Fibroblast of skin of scalp (primary cell): ENCODE data around the gene TMPRSS4.
"Not testable (repeated sequence)": the region's sequence is repeated elsewhere in the genome, so short reads cannot be mapped to it uniquely, and the experiment has no call there.

Experiments used
- DNase-seq: peaks from one replicate; pipeline ENCODE4 v3.0.0-alpha.2; 2013

The TMPRSS4 gene

GRCh38 chr11:118056806-118057205, 20.1 kb upstream of the TMPRSS4 start:
- DNase-seq: no peak

DNA sequence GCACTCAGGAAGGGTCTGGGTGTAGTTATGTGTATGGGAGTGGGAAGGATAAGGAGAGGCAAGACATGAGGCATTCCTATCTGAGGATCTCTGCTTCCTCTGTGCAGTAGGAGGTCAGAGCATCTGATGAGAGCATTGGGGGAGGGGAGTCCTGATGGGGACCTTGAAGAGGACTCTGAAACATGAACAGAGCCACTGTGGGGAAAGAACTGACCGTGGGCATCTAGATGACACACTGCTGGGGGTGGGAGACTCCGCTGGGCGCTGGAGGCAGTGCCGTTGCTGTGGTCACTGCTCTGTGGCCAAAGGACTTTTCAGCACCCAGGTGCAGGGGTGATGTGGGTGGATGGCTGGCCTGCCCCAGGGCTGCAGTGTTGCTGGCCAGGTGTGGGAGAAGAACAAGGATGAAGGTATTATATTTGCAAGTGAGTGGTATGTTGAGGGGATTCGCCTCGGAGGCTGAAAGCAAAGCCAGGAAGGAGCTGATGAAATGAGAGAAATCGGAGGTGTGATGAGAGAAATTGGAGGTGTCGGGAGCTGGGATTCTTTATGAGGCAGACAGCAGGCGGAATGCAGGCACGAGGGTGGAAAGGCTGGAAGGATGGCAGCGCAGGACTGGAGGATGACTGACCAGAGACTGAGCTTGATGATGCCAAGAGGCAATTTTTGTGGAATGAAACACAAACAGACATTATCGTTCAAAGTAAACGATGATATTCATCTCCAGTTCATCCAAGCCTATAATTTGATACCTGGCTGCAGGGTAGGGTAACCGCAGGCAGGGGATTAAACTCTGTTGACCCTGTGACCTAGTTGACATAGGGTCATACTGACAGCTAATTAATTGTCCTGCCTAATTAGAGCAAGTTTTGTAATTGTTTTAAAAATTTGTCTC, 19.4 kb upstream of the TMPRSS4 start:
- DNase-seq: no peak

GRCh38 chr11:118058311-118059245, 18.3 kb upstream of the TMPRSS4 start:
- DNase-seq: no peak

GRCh38 chr11:118059246-118059940, 17.5 kb upstream of the TMPRSS4 start:
- no peak for DNase-seq

DNA sequence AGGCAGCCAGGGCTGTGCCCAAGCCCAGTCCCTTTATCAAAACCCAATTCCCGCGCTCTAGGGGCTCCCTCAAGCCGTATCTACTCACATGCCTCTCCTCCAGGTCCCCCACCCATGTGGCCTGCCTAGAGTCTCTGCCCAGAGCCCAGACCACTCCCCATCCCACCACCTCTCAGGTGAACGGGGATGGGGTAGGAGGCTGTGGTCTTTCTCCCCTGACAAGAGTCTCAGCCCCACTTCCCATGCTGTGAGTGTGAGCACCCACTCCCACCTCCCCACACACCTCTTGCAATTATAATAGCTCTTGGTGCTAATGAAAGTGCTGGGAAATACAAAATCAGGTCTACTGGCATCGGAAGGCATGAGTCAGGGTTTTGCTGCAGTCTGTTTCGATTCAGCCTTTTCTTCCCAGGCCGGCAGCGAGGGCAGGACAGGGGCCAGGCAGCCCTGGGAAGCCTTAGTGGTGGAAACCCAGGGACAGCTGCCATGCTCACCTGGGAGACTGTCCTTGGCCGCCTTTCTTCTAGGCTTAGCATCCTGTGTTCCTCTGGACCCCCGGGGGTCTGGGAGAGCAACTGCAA, 16.7 kb upstream of the TMPRSS4 start:
- DNase-seq: no peak

DNA sequence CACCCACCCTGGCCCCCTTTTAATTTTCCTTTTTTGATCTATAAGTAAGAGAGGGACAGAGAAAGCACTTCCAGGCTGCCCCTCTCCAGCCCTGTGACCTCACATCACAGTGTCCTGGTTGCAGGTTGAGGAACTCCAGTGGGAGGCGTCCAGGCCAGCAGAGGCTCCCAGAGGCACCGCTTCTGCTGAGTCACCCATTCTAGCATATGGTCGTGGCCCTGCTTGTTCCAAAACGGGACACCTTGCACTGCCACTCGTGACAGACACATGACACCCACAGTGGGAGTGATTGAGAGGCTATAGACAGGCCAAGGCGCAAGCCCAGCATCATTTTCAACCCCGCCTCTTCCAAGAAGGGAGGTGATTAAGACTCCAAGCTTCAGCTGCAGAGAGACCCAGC, 16.0 kb upstream of the TMPRSS4 start:
- no peak for DNase-seq

GRCh38 chr11:118061586-118062125, 15.2 kb upstream of the TMPRSS4 start:
- no peak for DNase-seq

- not testable (repeated sequence) for DNase-seq
Measured at GRCh38 chr11:118062181-118062580, 14.7 kb upstream of the TMPRSS4 start.

- DNase-seq: not testable (repeated sequence)
Measured at GRCh38 chr11:118062631-118063030, 14.2 kb upstream of the TMPRSS4 start.

DNA sequence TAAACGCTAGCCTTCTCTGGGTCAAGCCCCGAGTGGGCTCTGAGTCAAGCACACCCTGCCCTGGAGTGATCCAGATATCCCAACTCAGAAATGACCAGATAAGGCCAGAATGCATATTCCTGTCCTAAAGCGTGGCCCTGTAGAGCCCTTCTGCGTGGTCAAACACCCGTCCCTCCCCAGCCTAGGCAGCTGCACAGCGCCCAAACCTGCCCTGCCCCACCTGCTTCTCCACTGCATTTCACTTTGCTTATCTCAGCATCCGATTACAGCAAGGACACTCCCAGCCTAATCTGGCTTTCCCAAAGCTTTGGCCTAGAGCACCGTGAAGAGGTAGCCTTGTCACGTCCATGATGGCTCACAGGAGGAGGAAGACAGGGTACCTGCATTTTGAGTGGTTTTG, 11.9 kb upstream of the TMPRSS4 start:
- DNase-seq: no peak

- DNase-seq: no peak
Measured at GRCh38 chr11:118065384-118065783, 11.5 kb upstream of the TMPRSS4 start.

GRCh38 chr11:118067006-118067405, 9.9 kb upstream of the TMPRSS4 start:
- DNase-seq: no peak

GRCh38 chr11:118068206-118068944, 8.5 kb upstream of the TMPRSS4 start:
- no peak for DNase-seq

DNA sequence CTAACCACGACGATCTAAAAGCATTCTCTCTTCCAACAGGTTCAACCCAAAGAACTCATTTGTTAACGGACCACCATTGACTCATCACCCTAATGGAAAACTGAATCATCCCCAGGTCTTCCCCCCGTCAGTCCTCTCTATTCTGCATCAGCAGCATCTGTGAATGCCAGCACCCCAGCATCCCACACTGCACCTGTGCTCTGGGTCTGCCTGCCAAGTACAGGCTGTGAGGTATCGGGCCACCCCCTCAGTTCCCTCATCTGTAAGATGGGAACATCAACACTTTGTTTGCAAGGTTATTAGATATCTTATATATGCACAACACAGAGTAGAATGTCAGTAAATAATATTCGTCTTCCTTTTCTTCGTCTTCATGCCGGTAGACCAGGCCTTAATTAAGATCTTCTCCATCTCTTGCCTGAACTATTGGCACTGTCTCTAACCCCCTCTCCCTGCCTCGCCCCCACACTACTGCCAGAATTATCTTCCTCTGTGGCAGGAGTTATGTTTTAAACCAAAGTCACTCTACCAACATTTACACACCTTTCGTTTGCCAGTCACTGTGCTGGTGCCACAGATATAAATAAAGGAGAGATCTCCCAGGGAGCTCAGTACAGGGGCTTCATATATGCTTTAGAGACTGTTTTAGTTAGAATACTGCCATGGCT, 7.8 kb upstream of the TMPRSS4 start:
- DNase-seq: no peak

DNA sequence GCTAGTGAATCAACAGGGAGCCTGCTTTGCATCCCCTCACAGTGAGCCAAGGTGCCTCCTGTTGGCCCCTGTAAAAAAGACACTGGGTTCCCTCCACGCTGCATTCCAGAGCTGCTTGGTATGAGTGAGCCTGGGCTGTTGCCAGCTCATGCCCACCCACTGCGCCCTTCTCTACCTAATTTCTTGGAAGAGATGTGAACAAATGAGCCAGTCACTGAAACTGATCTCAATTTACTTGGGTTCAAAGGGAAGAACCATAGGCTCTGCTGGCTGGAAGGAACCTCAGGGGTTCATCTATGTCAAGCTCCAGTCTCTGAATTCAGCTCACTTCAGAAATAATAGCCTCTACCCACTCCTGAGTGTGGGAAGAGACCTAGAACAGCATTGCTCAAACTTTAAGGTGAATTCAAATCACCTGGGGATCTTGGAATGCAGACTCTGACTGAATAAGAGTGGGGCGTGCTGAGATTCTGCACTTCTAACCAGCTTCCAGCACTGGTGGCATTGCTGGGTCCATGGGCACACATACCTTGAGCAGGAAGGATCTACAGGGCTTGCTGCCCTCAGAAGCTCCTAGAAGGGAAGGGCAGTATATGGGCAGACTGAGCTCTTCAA, 5.4 kb upstream of the TMPRSS4 start:
- DNase-seq: no peak

DNA sequence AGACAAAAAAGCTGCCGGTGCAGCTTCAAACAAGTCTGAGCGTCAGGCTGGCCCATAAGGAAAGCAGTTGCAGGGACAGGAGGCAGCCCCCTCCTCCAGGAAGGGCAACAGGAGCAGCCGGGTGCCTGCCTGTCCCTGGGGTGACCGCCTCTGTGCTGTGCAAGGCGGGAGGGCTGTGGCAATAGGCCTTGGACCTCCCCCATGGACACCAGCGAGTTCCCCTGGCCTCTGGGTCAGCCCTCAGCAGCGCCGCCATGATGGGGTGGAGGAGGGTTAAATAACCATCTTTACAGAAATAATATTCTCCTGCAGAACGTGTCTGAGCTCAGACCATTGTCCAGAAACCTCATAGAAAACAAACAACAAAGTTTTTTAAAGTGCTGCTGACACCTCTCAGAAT, 3.3 kb upstream of the TMPRSS4 start:
- no peak for DNase-seq

DNA sequence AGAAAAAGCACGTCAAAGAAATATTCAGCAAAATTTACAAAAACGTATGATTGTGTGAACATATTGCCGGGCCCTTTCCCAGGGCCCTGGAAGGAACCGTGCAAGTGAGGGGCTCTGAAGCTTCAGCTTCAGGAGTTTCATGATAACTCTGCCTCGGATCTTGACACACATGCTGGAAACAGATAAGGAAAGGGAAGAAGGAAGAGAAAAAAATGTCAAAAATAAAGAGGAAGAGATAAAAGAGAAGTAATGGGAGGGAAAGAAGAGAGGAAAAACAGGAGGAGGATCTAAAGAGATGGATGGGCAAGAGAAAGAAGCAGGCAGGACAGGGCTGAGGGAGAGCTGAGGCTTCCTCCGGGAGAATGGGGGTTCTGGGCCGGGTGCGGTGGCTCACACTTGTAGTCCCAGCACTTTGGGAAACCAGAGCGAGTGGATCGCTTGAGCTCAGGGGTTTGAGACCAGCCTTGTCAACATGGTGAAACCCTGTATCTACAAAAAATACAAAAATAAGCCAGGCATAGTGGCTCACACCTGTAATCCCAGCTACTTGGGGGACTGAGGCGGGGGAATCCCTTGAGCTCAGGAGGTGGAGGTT, 2.7 kb upstream of the TMPRSS4 start:
- DNase-seq: no peak

DNA sequence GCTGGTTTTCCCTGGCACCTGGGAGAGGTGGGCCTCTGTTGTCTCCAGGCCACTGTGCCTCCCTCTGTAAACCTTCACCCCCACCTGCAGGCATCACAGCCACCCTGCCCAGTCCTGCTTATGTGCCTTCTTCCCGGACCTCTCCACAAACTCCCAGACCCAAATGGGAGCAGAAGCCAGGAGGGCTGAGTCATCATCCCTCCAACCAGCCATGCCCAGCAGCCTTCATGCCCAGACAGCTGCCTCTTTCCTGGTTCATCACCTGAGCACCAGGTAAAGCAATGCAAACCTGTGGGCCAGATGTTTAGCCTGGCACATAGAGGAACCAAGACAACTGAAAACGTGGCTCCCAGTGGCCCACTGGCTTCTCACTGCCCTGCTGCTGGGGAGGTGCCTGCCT, 2.1 kb upstream of the TMPRSS4 start:
- DNase-seq: no peak

- no peak for DNase-seq
Measured at GRCh38 chr11:118078911-118079411, 2.1 kb downstream of the TMPRSS4 start.

- no peak for DNase-seq
Measured at GRCh38 chr11:118079491-118079890, 2.6 kb downstream of the TMPRSS4 start.
